Measurements from ENCODE around the gene PHKG1. TPM values are rescaled to one million over a fixed set of nuclear protein-coding genes. Genes with fewer than 3 reads are reported as not detected.
"Not testable (repeated sequence)": the region's sequence is repeated elsewhere in the genome, so short reads cannot be mapped to it uniquely, and the experiment has no call there.

Gene PHKG1
- total RNA-seq, 2 donors from 2014 or later, result 0.82 to 2.4 TPM

DNA sequence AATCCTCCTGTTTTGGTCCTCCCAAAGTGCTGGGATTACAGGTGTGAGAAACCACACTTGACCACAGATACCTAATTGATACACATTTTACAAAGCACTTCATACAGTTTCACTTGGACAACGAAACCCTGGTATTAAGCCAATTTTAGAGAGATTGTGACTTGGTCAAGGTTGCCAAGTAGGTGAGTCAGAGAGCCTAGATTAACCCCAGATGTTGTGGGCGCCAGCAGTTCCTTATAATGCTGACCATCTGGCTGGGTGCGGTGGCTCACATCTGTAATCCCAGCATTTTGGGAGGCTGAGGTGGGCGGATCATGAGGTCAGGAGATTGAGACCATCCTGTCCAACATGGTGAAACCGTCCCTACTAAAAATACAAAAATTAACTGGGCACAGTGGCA is 4.9 kb upstream of the PHKG1 start:
- 53% methylated on average over 5 of the region's 5 CpGs for WGBS
- peaks cover under 1% of the 10 kb centered on the region for H3K4me1 ChIP-seq (replicated peaks)
- H3K36me3 ChIP-seq, result peaks cover 0 to 13% of the 10 kb centered on the region in 2 donors
- H3K9me3 ChIP-seq, result no peaks in the 10 kb centered on the region
- no peak overlapping the region for H3K4me3 ChIP-seq
- DNase-seq (ENCODE audit: low spot score), result no peak
- H3K27ac ChIP-seq, result no peak overlapping the region
- intact Hi-C loops (cut with DNase I), result no loop called here
- no peaks in the 10 kb centered on the region for H3K27me3 ChIP-seq (replicated peaks; ENCODE audit: insufficient read depth)
- TF ChIP-seq POLR2A (IDR thresholded peaks at IDR 0.05), result no peak
- TF ChIP-seq POLR2AphosphoS5 (IDR thresholded peaks at IDR 0.05), result no peak
- TF ChIP-seq, protein P1, sequence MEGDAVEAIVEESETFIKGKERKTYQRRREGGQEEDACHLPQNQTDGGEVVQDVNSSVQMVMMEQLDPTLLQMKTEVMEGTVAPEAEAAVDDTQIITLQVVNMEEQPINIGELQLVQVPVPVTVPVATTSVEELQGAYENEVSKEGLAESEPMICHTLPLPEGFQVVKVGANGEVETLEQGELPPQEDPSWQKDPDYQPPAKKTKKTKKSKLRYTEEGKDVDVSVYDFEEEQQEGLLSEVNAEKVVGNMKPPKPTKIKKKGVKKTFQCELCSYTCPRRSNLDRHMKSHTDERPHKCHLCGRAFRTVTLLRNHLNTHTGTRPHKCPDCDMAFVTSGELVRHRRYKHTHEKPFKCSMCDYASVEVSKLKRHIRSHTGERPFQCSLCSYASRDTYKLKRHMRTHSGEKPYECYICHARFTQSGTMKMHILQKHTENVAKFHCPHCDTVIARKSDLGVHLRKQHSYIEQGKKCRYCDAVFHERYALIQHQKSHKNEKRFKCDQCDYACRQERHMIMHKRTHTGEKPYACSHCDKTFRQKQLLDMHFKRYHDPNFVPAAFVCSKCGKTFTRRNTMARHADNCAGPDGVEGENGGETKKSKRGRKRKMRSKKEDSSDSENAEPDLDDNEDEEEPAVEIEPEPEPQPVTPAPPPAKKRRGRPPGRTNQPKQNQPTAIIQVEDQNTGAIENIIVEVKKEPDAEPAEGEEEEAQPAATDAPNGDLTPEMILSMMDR (IDR thresholded peaks at IDR 0.05), result no peak

DNA sequence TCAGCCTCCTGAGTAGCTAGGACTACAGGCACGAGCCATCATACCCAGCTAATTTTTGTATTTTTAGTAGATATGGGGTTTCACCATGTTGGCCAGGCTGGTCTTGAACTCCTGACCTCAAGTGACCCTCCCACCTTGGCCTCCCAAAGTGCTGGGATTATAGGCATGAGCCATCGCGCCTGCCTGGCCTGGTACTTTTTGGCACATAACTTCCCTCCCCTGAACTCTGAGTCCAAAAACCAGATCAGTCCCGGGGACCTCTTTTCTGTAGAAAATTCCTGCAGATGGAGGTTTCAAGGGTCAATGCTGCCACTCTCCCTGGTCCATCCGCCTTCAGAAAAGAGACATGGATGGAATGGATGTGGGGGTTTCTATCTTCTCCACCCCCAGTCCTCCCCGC is 364 bp downstream of the PHKG1 start:
- H3K27me3 ChIP-seq (replicated peaks; ENCODE audit: insufficient read depth); H3K9me3 ChIP-seq; H3K4me1 ChIP-seq (replicated peaks); H3K4me3 ChIP-seq; DNase-seq (ENCODE audit: low spot score); intact Hi-C loops (cut with DNase I); H3K36me3 ChIP-seq: not testable (repeated sequence)
- H3K27ac ChIP-seq, result peak overlapping the region; percentile 46 to 71
- WGBS, result 31% methylated on average over 6 of the region's 6 CpGs

DNA sequence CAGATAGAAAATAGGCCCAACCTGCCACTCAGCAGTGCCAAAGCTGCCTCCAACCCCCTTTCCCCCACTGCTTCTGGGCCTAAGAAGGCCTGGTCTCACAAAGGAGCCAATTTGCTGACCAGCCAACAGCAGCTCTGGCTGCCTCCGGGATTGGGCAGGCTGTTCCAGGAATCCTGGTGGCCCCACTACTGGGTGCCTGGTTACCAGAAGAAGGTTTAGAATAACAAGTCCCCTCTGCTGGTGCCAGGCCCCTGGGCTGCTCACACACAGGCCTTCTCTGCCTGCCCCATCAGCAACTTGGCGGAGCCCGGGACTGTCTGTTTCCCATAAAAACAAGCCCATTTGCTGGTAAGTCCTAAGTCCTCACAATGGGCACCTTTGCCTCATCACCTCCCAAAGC is 1.2 kb downstream of the PHKG1 start:
- intact Hi-C loops (cut with DNase I), result no loop called here
- H3K27me3 ChIP-seq (replicated peaks; ENCODE audit: insufficient read depth), result no peaks in the 10 kb centered on the region
- DNase-seq (ENCODE audit: low spot score), result peak; percentile 26
- TF ChIP-seq POLR2AphosphoS5 (IDR thresholded peaks at IDR 0.05), result no peak
- TF ChIP-seq, protein P1 (IDR thresholded peaks at IDR 0.05), result no peak
- TF ChIP-seq POLR2A (IDR thresholded peaks at IDR 0.05), result no peak
- WGBS, result 64% methylated on average over 3 of the region's 3 CpGs
- peak overlapping the region; percentile 46 to 71 for H3K27ac ChIP-seq
- no peaks in the 10 kb centered on the region for H3K9me3 ChIP-seq
- H3K4me3 ChIP-seq, result no peak overlapping the region
- H3K36me3 ChIP-seq, result no peaks in the 10 kb centered on the region
- peaks cover 5% of the 10 kb centered on the region for H3K4me1 ChIP-seq (replicated peaks)

- peaks cover 1% of the 10 kb centered on the region for H3K4me1 ChIP-seq (replicated peaks)
- H3K27ac ChIP-seq, result no peak overlapping the region
- no peaks in the 10 kb centered on the region for H3K36me3 ChIP-seq
- TF ChIP-seq POLR2AphosphoS5 (IDR thresholded peaks at IDR 0.05) (no peak), POLR2A (IDR thresholded peaks at IDR 0.05) (no peak)
- TF ChIP-seq, protein P1 (IDR thresholded peaks at IDR 0.05), result no peak
- DNase-seq (ENCODE audit: low spot score), result no peak
- H3K4me3 ChIP-seq, result no peak overlapping the region
- H3K9me3 ChIP-seq, result no peaks in the 10 kb centered on the region
- intact Hi-C loops (cut with DNase I), result no loop called here
- H3K27me3 ChIP-seq (replicated peaks; ENCODE audit: insufficient read depth), result no peaks in the 10 kb centered on the region
- WGBS, result 92% methylated on average over 16 of the region's 16 CpGs
Observed at GRCh38 chr7:56087445-56087844, 5.3 kb downstream of the PHKG1 start.

DNA sequence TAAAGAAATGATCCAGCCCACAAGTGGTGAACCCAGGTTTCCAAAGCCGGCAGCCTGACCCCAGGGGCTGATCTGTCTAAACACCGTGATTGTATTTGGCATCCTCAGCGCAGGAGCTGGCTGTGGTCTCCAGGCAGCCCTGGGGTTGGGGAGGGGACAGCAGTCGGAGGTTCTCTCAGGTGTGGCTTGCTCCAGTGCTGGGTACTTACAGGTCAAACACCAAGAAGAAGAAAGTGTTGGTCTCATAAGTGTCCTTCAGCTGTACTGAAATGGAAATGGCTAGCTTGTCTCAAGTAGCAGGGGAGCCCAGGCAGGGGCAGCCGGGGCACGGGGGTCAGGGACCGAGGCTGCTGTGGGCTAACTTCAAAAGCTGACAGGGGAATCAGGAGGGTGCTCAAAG is 6.0 kb downstream of the PHKG1 start:
- Histone ChIP-seq H3K9me3 (no peaks in the 10 kb centered on the region), H3K4me3 (no peak overlapping the region), H3K4me1 (replicated peaks) (no peaks in the 10 kb centered on the region), H3K36me3 (no peaks in the 10 kb centered on the region), H3K27me3 (replicated peaks; ENCODE audit: insufficient read depth) (no peaks in the 10 kb centered on the region), H3K27ac (no peak overlapping the region)
- DNase-seq (ENCODE audit: low spot score), result no peak
- intact Hi-C loops (cut with DNase I), result no loop called here
- TF ChIP-seq POLR2AphosphoS5 (IDR thresholded peaks at IDR 0.05) (no peak), POLR2A (IDR thresholded peaks at IDR 0.05) (no peak)
- TF ChIP-seq, protein P1 (IDR thresholded peaks at IDR 0.05), result no peak
- 91% methylated on average over 7 of the region's 7 CpGs for WGBS
